Kidney glomerular epithelial cell (primary cell): ENCODE results near the gene CREB5.
A peak's percentile ranks its signal among the peaks of the same experiment; 100 is the strongest.
"Not testable (repeated sequence)": the region's sequence is repeated elsewhere in the genome, so short reads cannot be mapped to it uniquely, and the experiment has no call there.

Experiments
- DNase-seq: peaks from one replicate; lab custom pipeline; 2025; lab: John Stamatoyannopoulos, UW

Gene CREB5

GRCh38 chr7:28550580-28551186 lies 138.4 kb downstream of the CREB5 start:
- no peak for DNase-seq

GRCh38 chr7:28551331-28551730 lies 139.0 kb downstream of the CREB5 start:
- no peak for DNase-seq

DNA sequence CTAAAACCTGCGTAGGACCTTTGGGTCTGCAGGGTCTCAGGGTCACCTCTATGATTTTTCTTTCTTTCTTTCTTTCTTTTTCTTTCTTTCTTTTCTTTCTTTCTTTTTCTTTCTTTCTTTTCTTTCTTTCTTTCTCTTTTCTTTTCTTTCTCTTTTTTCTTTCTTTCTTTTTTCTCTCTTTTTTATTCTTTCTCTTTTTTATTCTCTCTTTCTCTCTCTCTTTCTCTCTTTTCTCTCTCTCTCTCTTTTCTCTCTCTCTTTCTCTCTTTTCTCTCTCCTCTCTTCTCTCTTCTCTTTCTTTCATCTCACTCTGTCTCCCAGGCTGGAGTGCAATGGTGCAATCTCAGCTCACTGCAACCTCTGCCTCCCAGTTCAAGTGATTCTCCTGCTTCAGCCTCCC lies 139.4 kb downstream of the CREB5 start:
- not testable (repeated sequence) for DNase-seq

- no peak for DNase-seq
Observed at GRCh38 chr7:28554802-28555471, 142.6 kb downstream of the CREB5 start.

GRCh38 chr7:28556025-28556424 lies 143.7 kb downstream of the CREB5 start:
- peak; percentile 40 for DNase-seq

GRCh38 chr7:28556671-28557070 lies 144.4 kb downstream of the CREB5 start:
- no peak for DNase-seq

GRCh38 chr7:28558236-28558635 lies 145.9 kb downstream of the CREB5 start:
- DNase-seq: no peak

GRCh38 chr7:28560767-28561166 lies 148.4 kb downstream of the CREB5 start:
- DNase-seq: no peak

GRCh38 chr7:28564033-28564432 lies 151.7 kb downstream of the CREB5 start:
- no peak for DNase-seq

DNA sequence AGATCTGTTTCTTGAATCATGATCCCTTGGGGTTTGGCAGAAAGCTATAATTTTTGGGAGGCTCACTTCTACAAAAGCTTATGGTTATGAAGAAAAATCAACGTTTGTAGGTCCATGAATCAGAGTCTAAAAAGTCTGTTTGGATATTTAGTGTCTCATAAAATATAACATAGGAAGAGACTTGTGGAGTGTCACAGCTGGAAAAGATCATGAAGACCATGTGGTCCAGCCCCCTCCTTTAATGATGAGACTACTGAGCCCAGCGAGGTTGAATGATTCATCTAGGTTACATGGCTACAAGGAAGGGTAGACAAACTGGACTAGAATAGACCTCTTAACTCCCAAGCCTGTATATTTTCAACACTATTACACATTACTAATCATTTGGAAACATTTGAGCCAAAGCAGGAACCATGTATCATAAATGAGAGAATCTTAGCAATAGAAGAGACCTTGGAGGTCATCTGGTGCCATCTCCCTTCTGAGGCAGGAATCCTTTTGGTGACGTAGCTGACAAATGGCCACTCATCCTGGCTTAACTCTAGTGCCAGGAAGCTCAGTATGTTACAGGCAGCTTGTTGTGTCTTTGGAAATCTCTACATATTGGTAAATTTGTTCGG lies 152.5 kb downstream of the CREB5 start:
- DNase-seq: no peak

- no peak for DNase-seq
Observed at GRCh38 chr7:28565980-28566379, 153.7 kb downstream of the CREB5 start.

DNA sequence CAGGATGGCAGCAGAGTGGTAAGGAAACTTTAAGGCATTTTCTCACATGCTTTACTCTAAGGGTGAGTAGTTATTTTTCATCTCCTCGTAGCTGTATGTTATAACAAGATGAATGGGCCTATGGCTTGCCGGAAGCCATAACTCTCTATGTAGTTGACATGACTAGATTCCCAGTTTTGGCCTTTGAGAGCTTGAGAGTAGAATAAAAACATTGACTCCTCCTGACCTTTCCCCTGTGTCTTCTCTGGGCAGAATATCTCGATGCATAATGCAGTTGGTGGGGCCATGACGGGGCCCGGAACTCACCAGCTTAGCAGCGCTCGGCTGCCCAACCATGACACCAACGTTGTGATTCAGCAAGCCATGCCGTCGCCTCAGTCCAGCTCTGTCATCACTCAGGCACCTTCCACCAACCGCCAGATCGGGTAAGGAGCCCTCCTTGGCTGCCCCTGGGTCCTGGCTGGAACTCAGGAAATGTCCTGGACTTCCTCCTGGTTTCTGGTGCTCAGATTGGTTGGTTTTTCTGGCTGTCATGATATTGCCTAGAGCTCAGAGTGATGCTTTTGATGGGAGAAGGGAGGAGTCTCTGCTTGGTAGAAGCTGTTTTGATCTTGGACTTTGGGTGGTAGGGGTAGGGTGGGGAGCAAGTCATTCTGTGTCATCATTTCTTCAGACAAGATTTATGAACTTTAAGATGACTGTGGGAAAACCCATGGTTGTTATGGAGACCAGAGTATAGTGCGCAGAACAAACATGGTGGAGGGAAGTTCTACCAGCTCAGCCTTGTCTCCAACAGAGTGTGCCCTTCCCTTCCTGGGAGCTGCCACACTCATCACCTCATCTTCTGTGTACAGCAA lies 158.0 kb downstream of the CREB5 start:
- peak; percentile 100 for DNase-seq

DNA sequence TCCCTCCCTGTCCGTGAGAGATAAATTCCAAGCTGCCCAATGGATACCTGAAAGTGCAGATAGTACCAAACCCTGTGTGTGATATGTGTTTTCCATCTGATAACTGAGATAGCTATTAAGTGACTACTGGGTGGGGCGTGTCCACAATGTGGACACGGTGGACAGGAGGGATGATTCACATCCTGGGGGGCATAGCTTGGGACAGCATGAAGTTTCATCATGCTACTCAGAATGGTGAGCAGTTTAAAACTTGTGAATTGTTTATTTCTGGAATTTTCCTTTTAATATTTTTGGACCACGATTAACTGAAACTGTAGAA lies 158.6 kb downstream of the CREB5 start:
- peak; percentile 92 for DNase-seq

GRCh38 chr7:28571405-28571804 lies 159.1 kb downstream of the CREB5 start:
- no peak for DNase-seq

- DNase-seq: no peak
Observed at GRCh38 chr7:28572321-28573058, 160.2 kb downstream of the CREB5 start.

DNA sequence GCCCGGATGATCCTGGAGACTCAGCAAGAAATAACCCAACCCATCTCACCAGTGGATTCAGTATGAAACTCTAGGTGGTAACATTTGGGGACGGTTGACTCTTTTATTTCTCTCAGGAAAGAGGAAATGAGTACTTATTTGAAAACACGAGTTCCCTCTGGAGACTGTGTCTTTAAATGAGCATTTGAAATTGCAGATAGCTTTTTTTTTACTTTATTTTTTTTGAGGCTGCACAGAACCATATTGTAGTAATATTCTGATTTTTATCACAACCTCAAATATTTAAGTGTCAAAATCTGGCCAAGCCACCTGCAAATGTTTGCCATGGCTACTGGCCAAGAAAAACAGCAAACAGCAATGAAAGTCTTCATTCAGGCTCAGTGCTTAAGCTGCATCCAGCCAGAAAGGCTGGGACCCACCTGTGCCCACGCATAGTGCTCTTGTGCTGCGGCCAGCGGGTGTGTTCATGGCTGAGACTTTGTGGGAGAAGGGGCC lies 160.8 kb downstream of the CREB5 start:
- peak; percentile 37 for DNase-seq

GRCh38 chr7:28573651-28574301 lies 161.5 kb downstream of the CREB5 start:
- DNase-seq: peak; percentile 68

- DNase-seq: peak; percentile 19
Observed at GRCh38 chr7:28575241-28575643, 162.9 kb downstream of the CREB5 start.

GRCh38 chr7:28576656-28577055 lies 164.3 kb downstream of the CREB5 start:
- DNase-seq: no peak

GRCh38 chr7:28579571-28579970 lies 167.3 kb downstream of the CREB5 start:
- peak; percentile 31 for DNase-seq

- no peak for DNase-seq
Observed at GRCh38 chr7:28580665-28581064, 168.3 kb downstream of the CREB5 start.
